Smooth muscle cell (in vitro differentiated cells): Measurements from ENCODE around the gene TRAF4. TPM values are rescaled to one million over a fixed set of nuclear protein-coding genes. Genes with fewer than 3 reads are reported as not detected.

ENCODE experiments used
- DNase-seq: peaks from one replicate; lab custom pipeline; 2025; ENCODE audit not compliant: unreplicated experiment; lab: John Stamatoyannopoulos, UW
- H2AFZ ChIP-seq: fragments of 200-600 bp; sonication (generic); 2 replicates; pipeline ENCODE4 v1.6.0; 2016; ENCODE audit warnings: antibody characterized with exemption, low read depth, mild to moderate bottlenecking
- H3F3A ChIP-seq: fragments of 200-600 bp; sonication (generic); 2 replicates; pipeline ENCODE4 v1.6.0; 2017; ENCODE audit warnings: antibody characterized with exemption, low read depth
- H3K27ac ChIP-seq: fragments of 200-600 bp; sonication (generic); 2 replicates; pipeline ENCODE4 v1.5.1; 2016; ENCODE audit warnings: low read depth, mild to moderate bottlenecking
- H3K27me3 ChIP-seq: fragments of 200-600 bp; sonication (generic); 2 replicates; pipeline ENCODE4 v1.6.1; 2016; ENCODE audit warnings: low read depth, mild to moderate bottlenecking
- H3K36me3 ChIP-seq: fragments of 200-600 bp; sonication (generic); 2 replicates; pipeline ENCODE4 v1.5.1; 2016; ENCODE audit warnings: low read depth
- H3K4me1 ChIP-seq: fragments of 200-600 bp; sonication (generic); 2 replicates; pipeline ENCODE4 v1.5.1; 2016; ENCODE audit warnings: low read depth
- H3K4me2 ChIP-seq: fragments of 200-600 bp; sonication (generic); 2 replicates; pipeline ENCODE4 v1.6.0; 2016; ENCODE audit warnings: mild to moderate bottlenecking
- H3K4me3 ChIP-seq: fragments of 200-600 bp; sonication (generic); 2 replicates; pipeline ENCODE4 v1.5.1; 2016; ENCODE audit warnings: mild to moderate bottlenecking
- H3K79me2 ChIP-seq: fragments of 200-600 bp; sonication (generic); 2 replicates; pipeline ENCODE4 v1.6.0; 2016; ENCODE audit warnings: low read depth, mild to moderate bottlenecking
- H3K9ac ChIP-seq: fragments of 200-600 bp; sonication (generic); 2 replicates; pipeline ENCODE4 v1.6.0; 2016; ENCODE audit warnings: low read depth
- H3K9me3 ChIP-seq: fragments of 200-600 bp; sonication (generic); replicated peaks from 2 replicates; pipeline ENCODE4 v1.5.1; 2016; ENCODE audit warnings: low read depth
- H4K20me1 ChIP-seq: fragments of 200-600 bp; sonication (generic); 2 replicates; pipeline ENCODE4 v1.6.0; 2016; ENCODE audit warnings: low read depth
- CTCF ChIP-seq: fragments of 200-600 bp; sonication (generic); IDR thresholded peaks from 2 replicates; pipeline ENCODE4 v1.5.1; 2017; ENCODE audit warnings: borderline replicate concordance, mild to moderate bottlenecking, antibody characterized with exemption; ENCODE audit not compliant: insufficient read depth, poor library complexity, severe bottlenecking
- WGBS: methylation state at CpG from one replicate; pipeline ENCODE4 v1.1.7; 2016; ENCODE audit warnings: low lambda C conversion rate; 5-methylcytosine and 5-hydroxymethylcytosine counted together
- polyA plus RNA-seq: library from polyadenylated mRNA; unstranded; fragments of >200 nt; fragmentation: Nextera tagmentation; extraction: Ambion mirVana; gene quantifications from 2 replicates; pipeline ENCODE4 v1.2.1, GENCODE V29; 2016
- total RNA-seq: library from RNA; depleted of rRNA; stranded (reverse); fragments of >200 nt; gene quantifications from 2 replicates; pipeline ENCODE4 v1.2.3, GENCODE V29; 2014

Gene TRAF4
- total and polyA plus RNA-seq, 2 experiments from 2014 or later: 47.5 to 97.0 TPM

DNA sequence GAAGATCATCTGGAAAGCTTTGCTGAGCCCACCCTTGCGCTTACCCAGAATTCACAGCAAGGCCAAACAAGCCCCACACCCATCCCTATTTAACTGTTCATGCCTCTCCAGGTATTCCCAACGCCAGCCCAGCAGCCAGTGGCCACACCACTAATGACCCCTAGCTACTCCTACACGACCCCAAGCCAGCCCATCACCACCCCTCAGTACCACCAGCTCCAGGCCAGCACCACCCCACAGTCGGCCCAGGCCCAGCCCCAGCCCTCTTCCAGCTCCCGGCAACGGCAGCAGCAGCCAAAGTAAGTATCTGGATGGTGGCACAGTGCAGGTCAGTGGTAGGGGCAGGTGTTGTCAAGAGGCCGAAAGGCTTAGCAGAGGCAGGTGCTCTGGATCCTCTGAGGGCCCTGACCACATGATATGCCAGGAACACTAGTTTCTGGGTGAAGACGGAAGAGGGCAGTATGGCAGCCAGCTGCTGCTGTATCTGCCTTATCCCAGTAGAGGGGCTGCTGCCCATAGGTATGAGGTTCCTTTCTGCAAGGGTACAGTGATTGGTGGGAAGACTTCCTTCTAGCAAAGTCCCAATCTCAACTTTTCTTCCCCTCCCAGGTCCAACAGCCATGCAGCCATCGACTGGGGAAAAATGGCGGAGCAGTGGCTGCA lies 42.9 kb upstream of the TRAF4 start:
- Histone ChIP-seq H3K4me2 (no peak overlapping the region), H2AFZ (no peak overlapping the region), H3K27ac (no peak overlapping the region), H3K4me1 (peaks cover 10% of the 10 kb centered on the region), H3K9ac (no peak overlapping the region), H3K4me3 (no peak overlapping the region), H3F3A (no peaks in the 10 kb centered on the region), H3K9me3 (no peaks in the 10 kb centered on the region), H3K79me2 (no peaks in the 10 kb centered on the region), H3K36me3 (peaks cover 9% of the 10 kb centered on the region), H3K27me3 (no peaks in the 10 kb centered on the region), H4K20me1 (no peaks in the 10 kb centered on the region)
- 98% methylated on average over 10 of the region's 10 CpGs for WGBS
- DNase-seq: no peak
- no peak for TF ChIP-seq CTCF

DNA sequence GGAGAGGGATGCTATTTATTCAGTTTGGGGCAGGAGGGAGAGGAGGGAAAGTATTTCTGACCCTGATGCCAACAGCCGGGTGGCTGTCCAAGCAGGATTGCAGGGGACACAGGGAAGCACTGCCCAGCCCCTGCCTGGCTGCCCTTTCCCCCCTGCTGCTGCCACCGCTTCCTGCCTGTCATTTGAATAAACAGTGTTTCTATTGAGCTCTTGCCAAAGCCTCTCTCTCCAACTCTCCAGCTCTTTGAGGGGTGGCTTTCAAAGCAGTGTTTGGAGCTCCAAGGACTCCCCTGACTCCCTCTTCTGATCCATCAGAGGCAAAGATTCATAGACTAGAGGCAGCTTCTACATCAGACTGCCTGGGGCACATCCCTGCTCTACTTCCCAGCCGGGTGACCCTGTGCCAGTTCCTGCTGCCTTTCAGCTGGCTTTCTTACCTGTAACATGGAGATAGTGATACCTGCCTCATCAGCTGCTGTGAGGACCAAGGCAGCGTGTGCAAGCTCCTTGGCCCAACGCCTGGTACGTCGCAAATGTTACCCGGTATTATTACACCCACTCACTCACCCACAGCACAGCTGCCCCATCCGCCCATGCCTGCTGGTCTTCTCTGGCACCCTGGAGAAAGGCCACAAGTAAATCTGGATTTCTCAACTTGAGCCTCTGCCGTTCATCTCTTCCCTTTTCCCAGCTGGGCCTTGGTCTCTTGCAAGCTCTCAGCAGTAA lies 41.6 kb upstream of the TRAF4 start:
- Histone ChIP-seq H3K9ac (no peak overlapping the region), H3K9me3 (no peaks in the 10 kb centered on the region), H3K4me1 (peaks cover 10% of the 10 kb centered on the region), H3K4me3 (no peak overlapping the region), H3K27ac (no peak overlapping the region), H2AFZ (no peak overlapping the region), H3K4me2 (no peak overlapping the region), H3K79me2 (no peaks in the 10 kb centered on the region), H3K27me3 (no peaks in the 10 kb centered on the region), H3K36me3 (peaks cover 6% of the 10 kb centered on the region), H4K20me1 (no peaks in the 10 kb centered on the region), H3F3A (no peaks in the 10 kb centered on the region)
- no peak for DNase-seq
- 96% methylated on average over 10 of the region's 10 CpGs for WGBS
- TF ChIP-seq CTCF: no peak

DNA sequence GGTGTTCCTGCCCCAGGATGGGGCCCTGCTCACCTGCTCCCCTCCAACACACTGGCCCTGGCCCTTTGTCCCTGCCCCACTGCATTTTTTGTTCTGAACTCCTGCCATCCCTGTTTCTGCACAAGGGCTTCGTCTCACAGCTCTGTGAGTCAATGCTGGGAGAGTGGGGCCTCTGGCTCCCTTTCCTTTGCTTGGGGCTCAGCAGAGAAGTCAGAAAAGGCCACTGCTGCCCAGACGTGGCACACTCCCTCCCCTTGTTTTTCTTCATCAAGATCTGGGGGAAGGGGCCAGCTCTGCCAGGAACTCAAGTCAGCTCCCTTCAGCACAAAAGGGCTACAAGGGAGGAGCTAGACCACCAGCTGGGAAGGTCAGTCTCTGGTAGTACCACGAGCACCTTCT lies 41.1 kb upstream of the TRAF4 start:
- no peak overlapping the region for H3K4me2 ChIP-seq
- no peak overlapping the region for H3K27ac ChIP-seq
- H4K20me1 ChIP-seq: no peaks in the 10 kb centered on the region
- H3K27me3 ChIP-seq: no peaks in the 10 kb centered on the region
- H3K4me1 ChIP-seq: peaks cover 10% of the 10 kb centered on the region
- no peaks in the 10 kb centered on the region for H3K9me3 ChIP-seq
- H3F3A ChIP-seq: no peaks in the 10 kb centered on the region
- no peak for TF ChIP-seq CTCF
- no peak overlapping the region for H3K9ac ChIP-seq
- H3K36me3 ChIP-seq: peaks cover under 1% of the 10 kb centered on the region
- H3K4me3 ChIP-seq: no peak overlapping the region
- H3K79me2 ChIP-seq: no peaks in the 10 kb centered on the region
- no peak overlapping the region for H2AFZ ChIP-seq
- WGBS: 85% methylated on average over 3 of the region's 3 CpGs
- no peak for DNase-seq
